BE2C (cell line): Measurements from ENCODE around the gene GRIN2C.

ENCODE experiments used
- DNase-seq: peaks from one replicate; pipeline ENCODE4 v3.0.0-alpha.2; 2020
- H3K27me3 ChIP-seq: fragments of 250-450 bp; sonication (Bioruptor Pico); 2 replicates; pipeline ENCODE4 v1.5.1; 2020; ENCODE audit warnings: mild to moderate bottlenecking
- H3K36me3 ChIP-seq: fragments of 250-450 bp; sonication (Bioruptor Pico); 2 replicates; pipeline ENCODE4 v1.5.1; 2020; ENCODE audit warnings: mild to moderate bottlenecking
- H3K4me1 ChIP-seq: fragments of 250-450 bp; sonication (Bioruptor Pico); 2 replicates; pipeline ENCODE4 v1.5.1; 2020
- H3K4me3 ChIP-seq: 2 replicates; pipeline ENCODE4 v1.5.1; 2011; ENCODE audit warnings: low read depth, low read length
- H3K9me3 ChIP-seq: fragments of 250-450 bp; sonication (Bioruptor Pico); 2 replicates; pipeline ENCODE4 v1.5.1; 2020
- CTCF ChIP-seq: IDR thresholded peaks from 2 replicates; pipeline ENCODE4 v1.5.1; 2012; ENCODE audit warnings: mild to moderate bottlenecking, low read depth, low read length

The GRIN2C gene

GRCh38 chr17:74862919-74863318 lies 3.2 kb upstream of the GRIN2C start:
- DNase-seq: no peak
- Histone ChIP-seq H3K27me3 (peaks cover 40% of the 10 kb centered on the region), H3K9me3 (no peaks in the 10 kb centered on the region), H3K4me1 (0 out of 2 replicates have a peak, but pooled peaks cover 6% of the 10 kb centered on the region), H3K4me3 (no peak overlapping the region), H3K36me3 (no peaks in the 10 kb centered on the region)
- TF ChIP-seq CTCF: no peak

- DNase-seq: peak; percentile 85
- Histone ChIP-seq H3K4me3 (no peak overlapping the region), H3K27me3 (peaks cover 40% of the 10 kb centered on the region), H3K4me1 (0 out of 2 replicates have a peak, but pooled peaks cover 6% of the 10 kb centered on the region), H3K9me3 (no peaks in the 10 kb centered on the region), H3K36me3 (no peaks in the 10 kb centered on the region)
- peak; percentile 79 for TF ChIP-seq CTCF
Measured at GRCh38 chr17:74862108-74862901, 2.6 kb upstream of the GRIN2C start.

GRCh38 chr17:74861662-74862107 lies 2.0 kb upstream of the GRIN2C start:
- TF ChIP-seq CTCF: no peak
- no peak for DNase-seq
- Histone ChIP-seq H3K9me3 (no peaks in the 10 kb centered on the region), H3K4me3 (no peak overlapping the region), H3K36me3 (no peaks in the 10 kb centered on the region), H3K4me1 (0 out of 2 replicates have a peak, but pooled peaks cover 6% of the 10 kb centered on the region), H3K27me3 (peaks cover 40% of the 10 kb centered on the region)

- no peak overlapping the region for H3K4me3 ChIP-seq
- TF ChIP-seq CTCF: no peak
- DNase-seq: no peak
- H3K27me3 ChIP-seq: peaks cover 40% of the 10 kb centered on the region
- H3K36me3 ChIP-seq: no peaks in the 10 kb centered on the region
- H3K9me3 ChIP-seq: no peaks in the 10 kb centered on the region
- 0 out of 2 replicates have a peak, but pooled peaks cover 6% of the 10 kb centered on the region for H3K4me1 ChIP-seq
Measured at GRCh38 chr17:74860872-74861661, 1.4 kb upstream of the GRIN2C start.

GRCh38 chr17:74860229-74860871 lies 665 bp upstream of the GRIN2C start:
- H3K4me3 ChIP-seq: no peak overlapping the region
- H3K9me3 ChIP-seq: no peaks in the 10 kb centered on the region
- TF ChIP-seq CTCF: no peak
- peaks cover 40% of the 10 kb centered on the region for H3K27me3 ChIP-seq
- DNase-seq: no peak
- H3K36me3 ChIP-seq: no peaks in the 10 kb centered on the region
- H3K4me1 ChIP-seq: 0 out of 2 replicates have a peak, but pooled peaks cover 6% of the 10 kb centered on the region
